HL-60 (cell line): Measurements from ENCODE around the gene ALAD.
A peak's percentile ranks its signal among the peaks of the same experiment; 100 is the strongest.

Experiments
- DNase-seq, 2 experiments: peaks; one replicate each; pipeline ENCODE4 v3.0.0-alpha.2; 2010 to 2020; ENCODE audit warnings: low read depth in 1 of 2, low spot score in 1 of 2
- H3K27ac ChIP-seq: fragments of 250-450 bp; sonication (Bioruptor Pico); replicated peaks from 2 replicates; pipeline ENCODE4 v1.5.1; 2020; ENCODE audit warnings: mild to moderate bottlenecking, moderate library complexity
- H3K27me3 ChIP-seq: fragments of 250-450 bp; sonication (Bioruptor Pico); 2 replicates; pipeline ENCODE4 v1.5.1; 2021; ENCODE audit warnings: mild to moderate bottlenecking, moderate library complexity; ENCODE audit not compliant: insufficient read depth, poor library complexity, severe bottlenecking
- H3K4me3 ChIP-seq: replicated peaks from 2 replicates; pipeline ENCODE4 v1.5.1; 2011; ENCODE audit warnings: mild to moderate bottlenecking, control low read depth, low read length; ENCODE audit not compliant: insufficient read depth
- CTCF ChIP-seq: IDR thresholded peaks from one replicate; pipeline ENCODE4 v1.5.1; 2011; ENCODE audit warnings: low read length, control low read depth, inconsistent platforms; ENCODE audit not compliant: insufficient read depth
- GABPA ChIP-seq: IDR thresholded peaks from 2 replicates; pipeline ENCODE4 v1.6.1; 2012; ENCODE audit warnings: low read depth
- POLR2AphosphoS5 ChIP-seq: IDR thresholded peaks from 2 replicates; pipeline ENCODE4 v1.6.1; 2012; ENCODE audit warnings: low read depth
- REST ChIP-seq: IDR thresholded peaks from 2 replicates; pipeline ENCODE4 v1.6.1; 2012; ENCODE audit warnings: low read depth; ENCODE audit not compliant: insufficient replicate concordance
- SPI1 ChIP-seq: IDR thresholded peaks from 2 replicates; pipeline ENCODE4 v1.6.1; 2012; ENCODE audit warnings: low read depth, mild to moderate bottlenecking, borderline replicate concordance

Gene ALAD

GRCh38 chr9:113425072-113425471 lies 24.0 kb upstream of the ALAD start:
- Histone ChIP-seq H3K27me3 (no peaks in the 10 kb centered on the region), H3K4me3 (no peak overlapping the region), H3K27ac (no peak overlapping the region)
- TF ChIP-seq SPI1, result no peak
- TF ChIP-seq POLR2AphosphoS5, result no peak
- no peak for TF ChIP-seq CTCF
- no peak for TF ChIP-seq REST
- no peak for TF ChIP-seq GABPA
- no peak for DNase-seq

- no peaks in the 10 kb centered on the region for H3K27me3 ChIP-seq
- no peak for DNase-seq
- H3K4me3 ChIP-seq, result no peak overlapping the region
- no peak overlapping the region for H3K27ac ChIP-seq
- TF ChIP-seq POLR2AphosphoS5 (no peak), CTCF (no peak), GABPA (no peak), REST (no peak), SPI1 (no peak)
Measured at GRCh38 chr9:113421726-113422125, 20.6 kb upstream of the ALAD start.

- DNase-seq, result peak in 1 of 2 experiments; percentile 58
- Histone ChIP-seq H3K27me3 (no peaks in the 10 kb centered on the region), H3K27ac (no peak overlapping the region), H3K4me3 (no peak overlapping the region)
- TF ChIP-seq SPI1, result no peak
- no peak for TF ChIP-seq POLR2AphosphoS5
- TF ChIP-seq GABPA, result no peak
- no peak for TF ChIP-seq REST
- TF ChIP-seq CTCF, result no peak
Measured at GRCh38 chr9:113417370-113417769, 16.3 kb upstream of the ALAD start.
